Heart left ventricle (tissue), 16 donors: ENCODE results near the gene NIPA2. TPM values are rescaled to one million over a fixed set of nuclear protein-coding genes. Genes with fewer than 3 reads are reported as not detected.
A peak's percentile ranks its signal among the peaks of the same experiment; 100 is the strongest.

ENCODE experiments used
- ATAC-seq, 4 donors: fragments of 200-7000 bp; cut with Tn5 transposase; one replicate each; pipeline ENCODE4 v1.9.1; 2020 to 2022; ENCODE audit warnings: moderate library complexity in 4 of 4, mild to moderate bottlenecking in 3 of 4, moderate number of reproducible peaks in 1 of 4
- DNase-seq, 5 donors: peaks; one replicate each; pipeline ENCODE4 v3.0.0-alpha.2; 2020
- H3K27ac ChIP-seq, 12 donors: fragments of 200-600 bp; sonication (generic) in 4 of 12; one replicate each; pipeline versions ENCODE4 v1.5.0 to v1.8.0; 2016 to 2022; ENCODE audit warnings: mild to moderate bottlenecking in 2 of 12
- H3K27me3 ChIP-seq, 9 donors: fragments of 200-600 bp; sonication (generic) in 2 of 9; one replicate each; pipeline versions ENCODE4 v1.5.1 to v1.8.0; 2016 to 2022; ENCODE audit warnings: mild to moderate bottlenecking in 3 of 9
- H3K36me3 ChIP-seq, 9 donors: fragments of 200-600 bp; sonication (generic) in 2 of 9; one replicate each; pipeline versions ENCODE4 v1.5.0 to v1.8.0; 2018 to 2022; ENCODE audit warnings: mild to moderate bottlenecking in 2 of 9
- H3K4me1 ChIP-seq, 12 donors: fragments of 200-600 bp; sonication (generic) in 4 of 12; one replicate each; pipeline versions ENCODE4 v1.5.0 to v1.8.0; 2016 to 2022; ENCODE audit warnings: mild to moderate bottlenecking in 3 of 12
- H3K4me3 ChIP-seq, 12 donors: fragments of 200-600 bp; sonication (generic) in 4 of 12; one replicate each; pipeline versions ENCODE4 v1.5.0 to v1.8.0; 2017 to 2022; ENCODE audit warnings: mild to moderate bottlenecking in 9 of 12, moderate library complexity in 4 of 12
- H3K9me3 ChIP-seq, 12 donors: fragments of 200-600 bp; sonication (generic) in 4 of 12; one replicate each; pipeline versions ENCODE4 v1.5.0 to v1.8.0; 2016 to 2022; ENCODE audit warnings: mild to moderate bottlenecking in 1 of 12
- POLR2A ChIP-seq, 2 donors: fragments of 450-650 bp; IDR thresholded peaks; one replicate each; pipeline ENCODE4 v1.6.1; 2017; ENCODE audit warnings: antibody characterized with exemption in 2 of 2, mild to moderate bottlenecking in 2 of 2, moderate library complexity in 2 of 2
- WGBS, 4 donors: extraction: QIAGEN DNeasy Blood & Tissue Kit in 2 of 4; methylation state at CpG; one replicate each; pipeline versions ENCODE4 v1.1.5 to v1.1.7; 2013 to 2018; 5-methylcytosine and 5-hydroxymethylcytosine counted together
- intact Hi-C, 10 donors: fragments of 100-400 bp; cut with DNase I; formaldehyde crosslinking; loops; one replicate each; pipeline versions ENCODE4 v1.11.1 to v1.14.2; 2022
- polyA plus RNA-seq, 2 donors: library from polyadenylated mRNA; stranded (reverse); fragments of 200-250 nt; gene quantifications; one replicate each; pipeline ENCODE4 v1.2.3, GENCODE V29; 2013
- total RNA-seq, 9 donors: library from RNA; depleted of rRNA in 2 of 9; stranded (reverse); fragments of >200 nt in 2 of 9; fragmentation: NEBNext Ultra II Directional in 3 of 9; extraction: Animal tissue kit (Norgen Biotek cat#: 25700) in 3 of 9; gene quantifications; one replicate each; pipeline versions ENCODE4 v1.1.0 to v1.2.4, GENCODE V29; 2016 to 2023
- TF ChIP-seq, protein P1 (sequence below), 12 donors: fragments of 200-600 bp; sonication (generic) in 4 of 12; IDR thresholded peaks; one replicate each; pipeline versions ENCODE4 v1.5.0 to v1.8.0; 2018 to 2022; ENCODE audit warnings: antibody characterized with exemption in 12 of 12, mild to moderate bottlenecking in 5 of 12
- donor health status: ischemic (EF 13 %, LVEDD 7.1; RV severe dilation, severe dysfunction).
- donor health status: healthy with polysubstance abuse.
- donor health status: DM: no; HTN: yes; CAD: no.
- donor health status: DM: no; HTN: no; CAD: no.
- donor health status: ischemic (EF 25% LVEDD 6.9; RV normal size, moderate dysfunction).
- donor health status: ischemic (EF 25% LVEDD 5.7; RV mildly dilated, moderate dysfunction).
- donor health status: healthy.
- donor health status: DM: yes; HTN: yes; CAD: no.
- donor health status: ischemic (EF 35%, LVEDD 5.7; RV mildly dilated, moderate dysfunction).
- donor health status: nonischemic (EF 11% LVEDD 7.7; RV severe dilation, severe dysfunction).
- donor health status: DM: yes; HTN: yes; CAD: no.
- donor health status: PGD.
- donor health status: ischemic (EF 29% LVEDD 5.4; RV normal size, mild dysfunction).
- donor health status: nonischemic (EF 23%, LVEDD 6.1; RV moderate dilation, normal function).

The NIPA2 gene
- total and polyA plus RNA-seq, 11 donors: 5.3 to 47.0 (median 20.6) TPM

GRCh38 chr15:22881739-22882440, 43.4 kb downstream of the NIPA2 start:
- H3K4me3 ChIP-seq: no peak overlapping the region
- intact Hi-C loops: no loop called here
- TF ChIP-seq, protein P1, sequence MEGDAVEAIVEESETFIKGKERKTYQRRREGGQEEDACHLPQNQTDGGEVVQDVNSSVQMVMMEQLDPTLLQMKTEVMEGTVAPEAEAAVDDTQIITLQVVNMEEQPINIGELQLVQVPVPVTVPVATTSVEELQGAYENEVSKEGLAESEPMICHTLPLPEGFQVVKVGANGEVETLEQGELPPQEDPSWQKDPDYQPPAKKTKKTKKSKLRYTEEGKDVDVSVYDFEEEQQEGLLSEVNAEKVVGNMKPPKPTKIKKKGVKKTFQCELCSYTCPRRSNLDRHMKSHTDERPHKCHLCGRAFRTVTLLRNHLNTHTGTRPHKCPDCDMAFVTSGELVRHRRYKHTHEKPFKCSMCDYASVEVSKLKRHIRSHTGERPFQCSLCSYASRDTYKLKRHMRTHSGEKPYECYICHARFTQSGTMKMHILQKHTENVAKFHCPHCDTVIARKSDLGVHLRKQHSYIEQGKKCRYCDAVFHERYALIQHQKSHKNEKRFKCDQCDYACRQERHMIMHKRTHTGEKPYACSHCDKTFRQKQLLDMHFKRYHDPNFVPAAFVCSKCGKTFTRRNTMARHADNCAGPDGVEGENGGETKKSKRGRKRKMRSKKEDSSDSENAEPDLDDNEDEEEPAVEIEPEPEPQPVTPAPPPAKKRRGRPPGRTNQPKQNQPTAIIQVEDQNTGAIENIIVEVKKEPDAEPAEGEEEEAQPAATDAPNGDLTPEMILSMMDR (IDR thresholded peaks at IDR 0.05): no peak
- TF ChIP-seq POLR2A (IDR thresholded peaks at IDR 0.05): no peak
- H3K36me3 ChIP-seq: peaks cover 0 to 77% (median 70%) of the 10 kb centered on the region in 9 donors
- no peaks in the 10 kb centered on the region for H3K4me1 ChIP-seq
- 94 to 98% (median 96%) methylated on average over 25 of the region's 25 CpGs for WGBS, 4 donors
- H3K27me3 ChIP-seq: no peaks in the 10 kb centered on the region
- H3K27ac ChIP-seq: no peak overlapping the region
- DNase-seq (no peak), ATAC-seq (no peak)
- H3K9me3 ChIP-seq: no peaks in the 10 kb centered on the region

GRCh38 chr15:22883196-22883595, 44.7 kb downstream of the NIPA2 start:
- peaks cover 0 to 77% (median 69%) of the 10 kb centered on the region in 9 donors for H3K36me3 ChIP-seq
- intact Hi-C loops: no loop called here
- ATAC-seq (no peak), DNase-seq (no peak)
- peaks cover 0 to 8% (median 0%) of the 10 kb centered on the region in 12 donors for H3K4me1 ChIP-seq
- no peaks in the 10 kb centered on the region for H3K9me3 ChIP-seq
- no peak for TF ChIP-seq POLR2A (IDR thresholded peaks at IDR 0.05)
- no peaks in the 10 kb centered on the region for H3K27me3 ChIP-seq
- no peak overlapping the region for H3K27ac ChIP-seq
- 91 to 97% (median 93%) methylated on average over 13 of the region's 13 CpGs for WGBS, 4 donors
- H3K4me3 ChIP-seq: no peak overlapping the region

GRCh38 chr15:22884344-22884743, 45.9 kb downstream of the NIPA2 start:
- H3K27me3 ChIP-seq: no peaks in the 10 kb centered on the region
- WGBS, 4 donors: 54 to 79% (median 76%) methylated on average over 1 of the region's 1 CpG
- no peak for TF ChIP-seq POLR2A (IDR thresholded peaks at IDR 0.05)
- TF ChIP-seq, protein P1 (IDR thresholded peaks at IDR 0.05): peak in 3 of 12 donors; percentile 20 to 25 (median 22)
- peaks cover 0 to 78% (median 63%) of the 10 kb centered on the region in 9 donors for H3K36me3 ChIP-seq
- intact Hi-C loops: no loop called here
- H3K9me3 ChIP-seq: no peaks in the 10 kb centered on the region
- DNase-seq (no peak), ATAC-seq (no peak)
- no peak overlapping the region for H3K27ac ChIP-seq
- no peak overlapping the region for H3K4me3 ChIP-seq
- peaks cover 0 to 8% (median 0%) of the 10 kb centered on the region in 12 donors for H3K4me1 ChIP-seq

- ATAC-seq (no peak), DNase-seq (no peak)
- 96 to 97% (median 96%) methylated on average over 6 of the region's 6 CpGs for WGBS, 4 donors
- no peak for TF ChIP-seq POLR2A (IDR thresholded peaks at IDR 0.05)
- TF ChIP-seq, protein P1 (IDR thresholded peaks at IDR 0.05): no peak
- intact Hi-C loops: no loop called here
- Histone ChIP-seq H3K9me3 (no peaks in the 10 kb centered on the region), H3K4me3 (no peak overlapping the region), H3K4me1 (peaks cover 0 to 8% (median 0%) of the 10 kb centered on the region in 12 donors), H3K36me3 (peaks cover 0 to 76% (median 63%) of the 10 kb centered on the region in 9 donors), H3K27me3 (no peaks in the 10 kb centered on the region), H3K27ac (no peak overlapping the region)
Observed at GRCh38 chr15:22885120-22885519, 46.7 kb downstream of the NIPA2 start.
